Measurements from ENCODE around the gene DIO3.

Gene DIO3

GRCh38 chr14:101600891-101601605 lies 39.8 kb downstream of the DIO3 start:
- DNase-seq (ENCODE audit: low read depth) = no peak
- TF ChIP-seq, protein P1, sequence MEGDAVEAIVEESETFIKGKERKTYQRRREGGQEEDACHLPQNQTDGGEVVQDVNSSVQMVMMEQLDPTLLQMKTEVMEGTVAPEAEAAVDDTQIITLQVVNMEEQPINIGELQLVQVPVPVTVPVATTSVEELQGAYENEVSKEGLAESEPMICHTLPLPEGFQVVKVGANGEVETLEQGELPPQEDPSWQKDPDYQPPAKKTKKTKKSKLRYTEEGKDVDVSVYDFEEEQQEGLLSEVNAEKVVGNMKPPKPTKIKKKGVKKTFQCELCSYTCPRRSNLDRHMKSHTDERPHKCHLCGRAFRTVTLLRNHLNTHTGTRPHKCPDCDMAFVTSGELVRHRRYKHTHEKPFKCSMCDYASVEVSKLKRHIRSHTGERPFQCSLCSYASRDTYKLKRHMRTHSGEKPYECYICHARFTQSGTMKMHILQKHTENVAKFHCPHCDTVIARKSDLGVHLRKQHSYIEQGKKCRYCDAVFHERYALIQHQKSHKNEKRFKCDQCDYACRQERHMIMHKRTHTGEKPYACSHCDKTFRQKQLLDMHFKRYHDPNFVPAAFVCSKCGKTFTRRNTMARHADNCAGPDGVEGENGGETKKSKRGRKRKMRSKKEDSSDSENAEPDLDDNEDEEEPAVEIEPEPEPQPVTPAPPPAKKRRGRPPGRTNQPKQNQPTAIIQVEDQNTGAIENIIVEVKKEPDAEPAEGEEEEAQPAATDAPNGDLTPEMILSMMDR (IDR thresholded peaks at IDR 0.05; ENCODE audit: control insufficient read depth, insufficient read depth, low read depth, low read length, missing control alignments) = no peak
- H3K4me3 ChIP-seq (ENCODE audit: control insufficient read depth, low read depth, low read length) = no peak overlapping the region

DNA sequence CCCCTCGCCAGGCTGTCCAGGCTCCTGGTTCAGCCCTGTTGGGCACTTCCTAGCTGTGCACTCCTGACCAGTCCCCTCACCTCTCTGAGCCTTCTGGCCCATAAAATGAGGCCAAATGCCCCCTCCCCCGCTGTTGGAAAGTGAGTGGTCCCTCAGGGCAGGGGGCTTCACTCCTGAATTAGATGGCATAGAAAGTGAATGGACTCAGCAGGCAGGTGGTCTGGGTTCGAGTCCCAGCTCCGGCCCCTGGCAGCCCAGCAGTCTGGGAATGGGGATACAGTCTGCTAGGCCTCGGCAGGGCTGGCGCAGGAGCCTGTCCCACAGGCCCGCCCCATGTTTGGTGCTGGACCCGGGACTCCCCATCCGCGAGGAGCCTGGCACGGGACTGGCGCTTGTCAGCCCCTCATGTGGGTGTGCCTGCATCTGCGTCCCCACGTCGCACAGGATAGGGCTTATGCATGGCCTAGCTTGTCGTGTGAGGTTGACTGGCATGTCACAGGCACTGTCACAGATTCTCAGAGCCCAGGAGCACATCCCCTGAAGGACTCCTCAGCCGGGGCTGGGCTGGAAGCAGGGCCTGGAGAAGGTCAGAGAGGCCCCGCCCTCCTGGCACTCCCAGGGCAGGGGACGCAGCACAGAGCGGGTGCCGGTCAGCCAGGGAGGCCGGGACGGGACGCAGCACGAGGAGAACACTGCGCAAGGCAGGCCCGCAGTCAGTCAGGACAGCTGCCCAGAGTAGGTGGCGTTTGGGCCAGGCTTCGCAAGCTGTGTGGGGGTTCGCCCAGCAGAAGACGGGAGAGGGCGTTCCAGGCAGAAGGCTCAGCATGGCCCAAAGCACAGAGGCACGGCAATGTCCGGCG lies 40.5 kb downstream of the DIO3 start:
- H3K4me3 ChIP-seq (ENCODE audit: control insufficient read depth, low read depth, low read length) = no peak overlapping the region
- DNase-seq (ENCODE audit: low read depth) = no peak
- TF ChIP-seq, protein P1 (IDR thresholded peaks at IDR 0.05; ENCODE audit: control insufficient read depth, insufficient read depth, low read depth, low read length, missing control alignments) = no peak

DNA sequence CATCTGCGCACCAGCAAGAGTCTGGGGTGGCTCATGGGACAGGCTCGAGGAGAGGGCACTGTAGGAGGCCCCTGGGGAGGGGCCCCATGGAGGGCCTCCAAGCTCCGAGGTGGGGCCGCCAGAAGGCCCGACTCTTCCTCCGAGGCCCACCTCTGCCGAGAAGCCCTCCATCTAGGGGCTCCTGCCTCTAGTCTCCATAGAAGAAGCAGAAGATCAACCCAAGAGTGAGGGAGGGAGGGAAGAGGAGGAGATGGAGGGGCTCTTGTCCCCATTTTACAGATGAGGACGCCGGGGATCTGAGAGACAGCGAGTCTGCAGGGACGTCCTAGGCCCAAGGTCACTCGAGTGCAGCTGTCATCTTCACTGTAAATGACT lies 41.2 kb downstream of the DIO3 start:
- no peak for DNase-seq (ENCODE audit: low read depth)
- no peak overlapping the region for H3K4me3 ChIP-seq (ENCODE audit: control insufficient read depth, low read depth, low read length)
- TF ChIP-seq, protein P1 (IDR thresholded peaks at IDR 0.05; ENCODE audit: control insufficient read depth, insufficient read depth, low read depth, low read length, missing control alignments) = no peak

GRCh38 chr14:101603096-101603495 lies 41.8 kb downstream of the DIO3 start:
- TF ChIP-seq, protein P1 (IDR thresholded peaks at IDR 0.05; ENCODE audit: control insufficient read depth, insufficient read depth, low read depth, low read length, missing control alignments) = no peak
- H3K4me3 ChIP-seq (ENCODE audit: control insufficient read depth, low read depth, low read length) = no peak overlapping the region
- DNase-seq (ENCODE audit: low read depth) = no peak

GRCh38 chr14:101604228-101604934 lies 43.1 kb downstream of the DIO3 start:
- H3K4me3 ChIP-seq (ENCODE audit: control insufficient read depth, low read depth, low read length) = no peak overlapping the region
- TF ChIP-seq, protein P1 (IDR thresholded peaks at IDR 0.05; ENCODE audit: control insufficient read depth, insufficient read depth, low read depth, low read length, missing control alignments) = no peak
- DNase-seq (ENCODE audit: low read depth) = no peak

- H3K4me3 ChIP-seq (ENCODE audit: control insufficient read depth, low read depth, low read length) = no peak overlapping the region
- no peak for DNase-seq (ENCODE audit: low read depth)
- TF ChIP-seq, protein P1 (IDR thresholded peaks at IDR 0.05; ENCODE audit: control insufficient read depth, insufficient read depth, low read depth, low read length, missing control alignments) = no peak
Measured at GRCh38 chr14:101604935-101605780, 43.9 kb downstream of the DIO3 start.
